Activated CD8-positive, alpha-beta memory T cell treated with anti-CD3 and anti-CD28 coated beads for 48 hours (primary cell): ENCODE data around the gene BARHL2.

ENCODE experiments used
- DNase-seq, 3 experiments: peaks; one replicate each; pipeline ENCODE4 v3.0.0-alpha.2; 2020; ENCODE audit warnings: low read depth in 2 of 3, low spot score in 2 of 3

The BARHL2 gene

DNA sequence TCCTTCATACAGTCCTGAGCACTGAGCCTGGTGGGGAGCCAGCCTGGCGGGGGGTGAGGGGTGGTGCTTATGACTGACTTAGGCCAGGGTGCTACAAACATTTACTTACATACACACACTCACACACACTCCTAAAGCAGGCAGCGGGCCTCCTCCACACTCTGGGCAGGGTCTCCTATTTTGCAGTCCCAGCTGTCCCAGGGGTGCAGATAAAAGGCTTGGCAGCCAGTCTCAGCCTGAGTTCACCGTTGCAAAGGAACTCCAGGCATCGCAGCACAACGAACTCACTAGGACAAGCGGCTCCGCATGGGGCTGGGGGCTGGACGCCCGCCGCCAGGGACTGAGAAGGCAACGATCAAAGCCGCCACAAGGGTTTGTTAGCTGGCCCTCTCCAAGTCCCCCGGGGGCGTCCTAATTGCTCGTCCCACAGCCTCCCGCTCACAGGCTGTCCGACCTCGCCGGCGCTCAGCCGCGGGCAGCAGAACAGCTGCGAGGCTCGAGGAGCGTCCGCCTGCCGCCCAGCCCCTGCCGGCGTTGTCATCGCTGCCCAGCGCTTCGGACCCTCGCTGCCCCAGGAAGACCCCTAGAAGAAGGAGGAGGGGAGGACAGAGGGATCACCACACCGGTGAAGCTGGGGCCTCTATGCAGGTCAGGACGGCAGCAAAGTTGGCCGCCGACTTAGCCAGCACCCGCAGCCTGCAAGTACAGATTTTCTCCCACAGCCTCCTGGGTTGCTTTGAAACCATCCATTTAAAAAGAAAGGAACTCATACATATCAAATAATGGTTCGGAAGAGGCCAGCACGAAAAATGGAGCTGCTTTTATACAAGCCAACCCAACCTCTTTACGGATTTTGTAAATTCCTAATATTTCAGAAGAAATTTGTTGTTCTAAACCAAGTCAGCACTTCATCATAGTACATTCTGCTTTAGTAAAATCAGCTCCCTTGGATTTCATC, 6.2 kb downstream of the BARHL2 start:
- DNase-seq, result no peak

- DNase-seq, result no peak
These were observed 7.6 kb downstream of the BARHL2 start for GRCh38 chr1:90709535-90709934.

GRCh38 chr1:90708826-90709225, 8.3 kb downstream of the BARHL2 start:
- DNase-seq, result no peak

- DNase-seq, result no peak
These were observed 8.8 kb downstream of the BARHL2 start for GRCh38 chr1:90708236-90708786.

DNA sequence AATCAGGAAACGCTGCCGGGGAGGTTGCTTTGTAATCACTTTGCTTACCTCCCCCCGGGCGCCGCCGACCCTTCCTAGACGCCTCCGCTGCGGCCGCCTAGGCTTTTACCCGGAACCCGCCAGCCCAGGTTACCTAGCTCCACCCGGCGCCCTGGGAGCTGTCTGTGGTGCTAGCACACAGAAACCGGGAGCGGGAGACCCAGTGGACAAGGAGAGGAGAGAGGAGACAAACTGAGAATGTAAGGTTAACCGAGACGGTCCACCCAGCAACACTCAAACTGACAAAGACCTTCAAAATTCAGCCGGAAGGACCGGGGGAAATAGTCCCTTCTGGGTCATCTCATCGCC, 9.8 kb downstream of the BARHL2 start:
- no peak for DNase-seq

DNA sequence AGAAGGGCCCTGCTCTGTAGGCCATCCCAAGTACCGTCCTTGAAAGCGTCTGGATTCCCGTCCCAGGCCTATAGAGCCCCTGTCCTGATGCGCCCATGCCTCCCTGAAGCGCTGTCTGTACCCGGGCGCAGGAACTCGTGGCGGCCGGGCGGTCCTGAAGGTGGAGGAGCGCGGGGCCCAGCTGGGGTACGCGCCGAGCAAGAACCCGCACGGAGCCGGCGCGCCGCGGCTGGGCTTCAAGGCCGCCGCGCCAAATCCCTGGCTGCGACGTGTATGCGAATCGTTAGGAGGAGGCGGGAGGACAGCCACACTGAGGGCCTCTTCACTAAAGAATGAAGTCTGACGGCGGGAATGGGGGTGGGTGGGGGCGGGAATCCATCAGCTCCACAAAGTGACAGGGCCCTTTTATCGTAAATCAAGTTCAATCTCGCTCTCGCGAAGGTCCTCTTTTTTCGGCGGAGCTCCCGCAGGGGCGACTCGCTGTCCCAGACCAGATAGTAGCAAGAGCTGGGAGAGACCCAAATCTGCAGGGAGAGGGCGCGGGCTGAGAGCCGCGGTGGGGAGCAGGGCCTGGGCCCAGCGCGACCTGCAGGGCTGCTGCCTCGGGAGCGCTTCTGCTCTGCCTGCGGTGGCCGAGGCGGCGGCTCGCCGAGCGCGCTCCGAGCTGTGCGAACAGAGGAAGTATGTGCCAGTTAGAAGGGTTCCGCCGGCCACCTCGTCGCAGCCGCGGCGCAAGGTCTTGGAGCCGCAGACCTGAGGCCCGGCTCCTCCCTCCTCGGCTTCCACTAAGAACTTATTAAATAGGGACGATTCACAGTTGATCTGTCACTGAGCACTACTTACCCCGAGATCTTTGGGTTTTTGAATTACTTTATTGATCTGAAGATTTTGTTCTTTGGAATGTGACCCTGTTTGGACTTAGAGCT, 10.4 kb downstream of the BARHL2 start:
- no peak for DNase-seq

- DNase-seq, result no peak
These were observed 11.1 kb downstream of the BARHL2 start for GRCh38 chr1:90705956-90706355.

DNA sequence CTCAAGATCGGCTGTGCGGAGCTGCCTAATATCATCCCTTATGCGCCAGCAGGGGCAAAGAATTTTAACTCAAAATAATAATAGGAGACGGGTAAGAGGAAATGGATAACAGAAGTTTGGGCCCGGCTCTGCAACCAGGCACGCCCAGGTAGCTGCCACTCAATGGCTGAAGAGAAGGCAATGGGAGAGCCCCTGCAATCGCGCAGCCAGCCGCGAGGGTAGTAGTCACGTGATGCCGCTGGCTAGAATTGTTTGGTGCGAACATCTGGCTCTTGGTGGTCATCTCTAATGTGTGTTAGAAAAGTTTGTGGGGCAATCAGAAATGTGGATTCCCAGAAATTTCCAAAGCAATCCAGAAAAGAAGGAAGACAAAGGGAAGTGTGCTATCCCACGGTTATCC, 12.3 kb downstream of the BARHL2 start:
- no peak for DNase-seq

DNA sequence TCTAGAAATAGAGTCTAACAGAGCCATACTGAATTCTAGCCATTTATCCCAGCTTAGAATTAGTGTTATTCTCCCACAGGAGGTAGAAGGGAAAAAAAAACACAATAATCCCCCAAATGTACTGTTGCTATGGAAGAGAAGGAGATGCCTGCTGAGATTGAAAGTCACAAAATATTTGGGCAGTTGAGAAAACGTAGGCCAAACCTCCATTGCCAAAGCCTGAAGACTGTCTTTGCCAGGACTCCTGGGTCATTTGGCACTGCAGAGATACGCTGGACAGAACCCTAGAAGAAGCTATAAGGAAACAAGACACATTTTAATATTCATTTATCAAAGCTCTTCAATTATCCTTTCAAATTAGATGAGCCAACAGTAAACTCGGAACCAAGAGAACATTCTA, 22.3 kb downstream of the BARHL2 start:
- no peak for DNase-seq

- no peak for DNase-seq
These were observed 29.4 kb downstream of the BARHL2 start for GRCh38 chr1:90687747-90688146.

DNA sequence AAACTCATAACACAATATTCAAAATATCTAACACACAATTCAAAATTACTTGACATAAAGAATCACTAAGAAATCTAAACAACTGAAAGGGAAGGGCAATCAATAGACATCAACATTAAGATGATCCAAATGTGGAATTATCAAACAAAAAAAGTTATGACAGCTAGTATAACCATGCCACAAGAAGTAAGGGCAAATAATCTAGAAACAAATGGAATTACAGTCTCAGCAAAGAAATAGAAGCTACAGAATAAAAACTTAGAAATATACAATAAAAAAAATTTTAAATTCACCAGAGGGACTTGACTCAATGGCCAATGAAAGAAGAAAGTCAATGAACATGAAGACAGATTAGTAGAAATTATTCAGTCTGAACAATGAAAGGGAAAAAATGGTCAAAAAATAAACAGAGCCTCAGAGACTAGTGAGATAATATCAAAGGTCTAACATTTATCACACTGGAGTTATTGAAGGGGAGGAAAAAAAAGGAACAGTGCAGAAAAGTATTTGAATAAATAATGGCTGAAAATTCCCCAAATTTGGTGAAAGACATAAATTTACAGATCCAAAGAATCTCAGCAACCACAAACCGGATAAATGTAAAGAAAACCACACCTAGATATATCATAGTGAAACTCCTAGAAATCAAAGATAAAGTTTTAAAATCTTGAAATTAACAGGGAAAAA, 41.8 kb downstream of the BARHL2 start:
- no peak for DNase-seq

DNA sequence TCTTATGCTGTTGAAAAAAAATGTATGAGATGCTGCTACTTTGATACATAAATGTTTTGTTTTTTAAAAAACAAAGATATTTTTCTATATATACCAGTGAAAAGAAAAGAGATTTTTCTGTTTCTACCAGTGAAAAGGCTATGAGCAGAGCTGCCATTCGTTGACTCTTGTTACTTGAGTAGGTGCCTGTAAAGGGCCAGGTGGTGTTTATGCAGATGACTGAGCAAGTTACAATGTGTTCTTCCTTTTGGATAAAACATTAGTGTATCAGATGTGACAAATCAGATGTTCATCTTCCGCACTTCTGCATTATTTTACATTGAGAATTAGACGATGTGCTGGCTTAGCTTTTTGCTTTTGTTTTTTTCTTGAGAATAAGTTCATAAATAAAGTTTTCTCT, 45.4 kb downstream of the BARHL2 start:
- no peak for DNase-seq

GRCh38 chr1:90671251-90671650, 45.9 kb downstream of the BARHL2 start:
- DNase-seq, result no peak
